GM18873 (cell line): ENCODE results near the gene GOLGB1.

Experiments
- ATAC-seq: cut with Tn5 transposase; IDR thresholded peaks from one replicate; pipeline ENCODE4 v1.9.1; 2021; ENCODE audit warnings: mild to moderate bottlenecking, moderate library complexity, moderate number of reproducible peaks; ENCODE audit not compliant: unreplicated experiment, low FRiP score

Gene GOLGB1

GRCh38 chr3:121648219-121648958 is 101.2 kb downstream of the GOLGB1 start:
- ATAC-seq, result no peak

DNA sequence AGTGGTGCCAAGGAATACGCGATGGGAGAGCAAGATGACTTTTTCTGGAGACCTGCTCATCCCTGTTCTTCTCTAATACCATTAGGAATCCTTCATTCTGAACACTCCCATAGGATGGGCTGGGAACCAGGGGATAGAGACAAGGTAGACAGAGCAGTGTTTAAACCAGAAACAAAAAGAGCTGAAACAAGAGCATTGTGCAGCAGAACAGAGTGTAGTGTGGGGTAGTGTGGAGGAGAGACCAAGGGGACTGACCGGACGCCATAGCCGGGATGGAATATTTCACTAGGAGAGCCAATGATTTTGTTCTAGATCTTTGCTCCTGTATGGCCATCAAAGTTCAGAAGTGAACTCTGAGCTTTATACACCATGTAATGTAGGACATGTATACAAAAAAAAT is 104.5 kb downstream of the GOLGB1 start:
- no peak for ATAC-seq

GRCh38 chr3:121642601-121643314 is 106.8 kb downstream of the GOLGB1 start:
- ATAC-seq, result no peak

DNA sequence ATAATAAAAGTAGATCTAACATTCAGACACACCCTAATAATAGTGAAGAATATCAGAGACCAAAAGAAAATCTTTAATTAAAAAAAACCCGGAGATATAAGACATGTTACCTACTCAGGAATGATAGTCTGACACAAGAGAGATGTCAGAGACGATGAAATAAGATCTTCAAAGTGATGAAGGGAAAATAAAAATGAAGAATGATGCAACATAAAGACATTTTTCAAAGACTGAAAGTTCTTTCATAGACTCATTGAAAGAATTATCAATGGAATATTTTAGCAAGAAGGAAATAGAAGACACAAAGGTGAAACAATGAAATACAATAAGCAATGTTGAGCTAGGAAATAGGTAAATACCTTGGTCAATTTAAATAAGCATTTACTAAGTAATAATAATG is 108.4 kb downstream of the GOLGB1 start:
- ATAC-seq, result no peak

DNA sequence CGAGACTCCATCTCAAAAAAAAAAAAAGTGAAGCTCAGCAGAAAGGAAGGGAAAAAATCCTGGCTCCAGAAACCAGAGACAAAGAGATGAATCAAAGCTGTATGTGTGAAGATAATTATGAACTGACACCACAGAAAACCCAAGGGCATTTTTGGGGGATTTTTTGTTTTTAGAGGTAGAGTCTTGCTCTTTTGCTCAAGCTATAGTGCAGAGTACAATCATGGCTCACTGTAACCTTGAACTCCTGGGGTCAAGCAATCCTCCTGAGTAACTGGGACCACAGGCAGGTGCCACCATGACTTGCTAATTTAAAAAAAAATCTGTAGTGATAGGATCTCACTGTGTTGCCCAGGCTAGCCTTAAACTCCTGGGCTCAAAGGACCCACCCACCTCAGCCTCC is 111.6 kb downstream of the GOLGB1 start:
- no peak for ATAC-seq

GRCh38 chr3:121630355-121630754 is 119.2 kb downstream of the GOLGB1 start:
- no peak for ATAC-seq

DNA sequence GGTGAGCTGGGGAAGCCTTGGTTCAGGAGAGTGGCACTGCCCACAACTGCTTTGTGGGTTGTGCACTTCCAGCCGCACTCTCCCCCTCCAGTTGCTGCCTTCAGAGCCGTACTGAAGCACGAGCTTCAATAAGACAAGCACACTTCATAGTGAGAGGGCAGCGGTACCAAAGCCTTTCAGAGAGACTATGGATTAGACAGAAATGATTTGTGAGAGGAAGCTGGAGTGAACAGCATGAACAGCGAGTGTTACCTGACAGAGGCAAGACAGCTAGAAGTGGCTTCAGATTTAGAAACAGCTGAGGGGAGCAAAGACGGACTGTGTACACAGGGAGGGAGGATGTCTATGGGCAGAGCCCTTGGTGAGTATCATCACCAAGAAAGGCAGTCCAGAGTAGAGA is 119.9 kb downstream of the GOLGB1 start:
- no peak for ATAC-seq

DNA sequence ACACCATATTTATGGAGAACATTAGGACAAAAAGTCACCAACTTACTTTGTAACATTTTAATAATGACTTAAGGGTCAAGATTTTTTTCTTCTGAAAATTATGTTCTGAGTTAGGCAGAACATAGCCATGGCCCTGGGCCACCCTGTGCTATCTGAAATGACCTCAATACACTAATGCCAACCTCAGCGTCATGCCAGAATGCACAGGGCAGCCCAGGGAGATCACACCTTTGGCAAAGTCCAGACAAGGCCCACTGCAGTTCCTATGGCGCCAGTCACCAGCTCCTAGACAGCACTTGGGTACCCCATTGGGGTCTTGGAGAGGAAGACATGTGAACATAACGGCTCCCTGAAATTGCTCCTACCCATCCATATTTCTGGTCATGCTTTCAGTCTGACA is 121.9 kb downstream of the GOLGB1 start:
- no peak for ATAC-seq

DNA sequence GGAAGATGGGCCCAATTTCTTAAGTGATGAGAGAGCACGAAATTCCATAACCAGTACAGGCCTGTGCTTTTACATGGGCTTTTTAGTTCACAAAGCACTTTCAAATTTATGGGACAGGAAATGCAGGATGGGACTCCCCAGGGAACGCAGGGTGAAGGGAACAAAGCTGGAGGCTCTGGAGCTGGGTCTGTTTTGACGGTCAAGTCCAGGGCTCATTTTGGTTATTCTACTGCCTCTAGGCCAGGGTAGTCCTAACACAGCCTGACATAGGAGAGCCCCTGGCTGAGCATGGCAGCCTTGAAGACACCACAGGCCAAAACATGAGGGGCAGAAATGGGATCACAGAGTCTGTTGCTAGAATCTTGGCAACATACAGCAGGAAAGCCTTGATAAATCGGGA is 122.3 kb downstream of the GOLGB1 start:
- ATAC-seq, result no peak

DNA sequence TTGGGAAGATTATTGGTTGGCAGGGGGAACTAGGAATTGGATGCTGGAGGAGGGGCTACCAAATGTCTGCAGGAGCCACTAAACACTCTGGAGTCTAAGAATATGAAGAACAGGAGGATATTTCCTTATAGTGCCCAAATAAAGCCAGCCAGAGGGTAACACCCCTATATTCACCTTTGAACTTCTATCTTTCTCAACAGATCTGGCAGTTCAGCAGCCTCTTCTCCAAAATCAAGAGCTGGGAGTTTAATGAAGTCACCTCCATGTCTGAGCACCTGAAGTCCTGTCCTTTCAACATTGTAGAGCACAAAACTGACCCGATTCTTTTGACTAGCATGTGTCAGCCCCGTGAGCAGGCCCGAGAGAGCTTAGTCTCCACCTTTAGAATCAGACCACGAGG is 123.0 kb downstream of the GOLGB1 start:
- no peak for ATAC-seq

DNA sequence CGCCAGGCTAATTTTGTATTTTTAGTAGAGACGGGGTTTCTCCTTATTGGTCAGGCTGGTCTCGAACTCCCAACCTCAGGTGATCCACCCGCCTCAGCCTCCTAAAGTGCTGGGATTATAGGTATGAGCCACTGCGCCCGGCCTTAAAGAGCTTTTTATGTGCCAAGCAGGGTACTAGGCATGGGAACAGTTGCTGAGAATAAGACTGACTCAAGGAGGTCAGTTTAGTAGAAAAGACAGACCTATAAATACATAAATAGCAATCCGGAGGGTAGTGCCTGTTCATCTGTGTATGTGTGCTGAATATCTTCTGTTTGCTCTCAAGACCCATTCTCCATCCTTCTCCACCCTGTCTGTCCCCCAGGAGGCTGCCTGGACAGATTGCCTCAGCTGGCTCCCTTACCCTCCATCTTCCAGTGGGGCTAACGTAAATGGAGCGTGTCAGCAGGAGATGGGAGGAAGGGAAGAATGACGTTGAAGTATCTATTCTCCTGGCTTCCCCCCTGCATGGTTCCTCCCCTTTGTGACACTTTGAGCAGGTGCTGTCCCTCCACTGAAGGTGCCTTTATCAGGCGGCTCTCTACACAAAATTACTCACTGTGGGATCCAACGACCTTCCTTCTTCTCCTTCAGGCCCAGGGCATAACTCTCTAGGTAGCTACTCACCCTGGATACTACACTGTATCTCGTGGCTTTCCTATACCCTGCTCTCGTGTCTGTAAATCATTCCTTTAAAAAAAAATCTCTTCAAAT is 125.2 kb downstream of the GOLGB1 start:
- no peak for ATAC-seq

DNA sequence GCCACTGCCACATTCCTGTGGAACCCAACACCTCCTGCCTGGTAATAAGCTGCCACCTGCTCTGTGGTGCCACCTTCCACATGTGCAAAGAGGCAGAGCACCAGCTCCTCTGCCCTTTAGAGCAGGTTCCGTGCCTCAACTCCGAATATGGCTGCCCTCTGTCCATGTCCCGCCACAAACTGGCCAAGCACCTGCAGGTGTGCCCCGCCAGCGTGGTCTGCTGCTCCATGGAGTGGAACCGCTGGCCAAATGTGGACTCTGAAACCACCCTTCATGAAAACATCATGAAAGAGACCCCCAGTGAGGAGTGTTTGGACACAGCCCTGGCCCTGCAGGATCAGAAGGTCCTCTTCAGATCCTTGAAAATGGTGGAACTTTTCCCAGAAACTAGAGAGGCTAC is 128.1 kb downstream of the GOLGB1 start:
- no peak for ATAC-seq

DNA sequence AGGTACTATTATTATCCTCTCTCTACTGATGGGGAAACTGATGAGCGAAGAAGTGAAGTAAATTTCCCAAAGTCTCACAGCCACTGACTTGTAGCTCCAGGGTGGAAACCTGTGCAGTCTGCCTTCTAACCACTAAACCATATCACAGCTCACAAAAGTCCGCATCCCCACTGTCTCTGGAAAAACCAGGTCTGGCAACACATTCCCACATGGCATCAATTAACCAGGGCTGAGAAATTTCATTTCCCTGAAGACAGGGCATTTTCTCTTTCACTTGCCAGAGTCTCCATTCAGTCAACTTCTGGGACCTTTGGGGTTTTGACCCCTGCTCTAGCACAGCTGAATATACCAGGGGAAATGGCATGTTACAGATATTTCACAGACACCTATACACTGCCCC is 129.8 kb downstream of the GOLGB1 start:
- ATAC-seq, result no peak
